Measurements from ENCODE around the gene PAFAH1B2. TPM values are rescaled to one million over a fixed set of nuclear protein-coding genes. Genes with fewer than 3 reads are reported as not detected.

PAFAH1B2 gene
- total RNA-seq, 1 donor from 2014 or later, result 203 TPM

GRCh38 chr11:117117681-117118080 lies 26.4 kb upstream of the PAFAH1B2 start:
- no peaks in the 10 kb centered on the region for H3K4me1 ChIP-seq
- no peaks in the 10 kb centered on the region for H3K4me1 Mint-ChIP-seq

GRCh38 chr11:117121176-117121575 lies 22.9 kb upstream of the PAFAH1B2 start:
- Histone ChIP-seq H3K9me3 (ENCODE audit: low read depth) (no peaks in the 10 kb centered on the region), H3K79me2 (ENCODE audit: low read depth) (no peaks in the 10 kb centered on the region), H4K20me1 (ENCODE audit: low read depth) (no peaks in the 10 kb centered on the region), H3K27ac (no peak overlapping the region), H3K9ac (no peak overlapping the region), H3F3A (ENCODE audit: low read depth) (no peaks in the 10 kb centered on the region), H3K4me1 (no peaks in the 10 kb centered on the region), H3K4me3 (no peak overlapping the region), H3K27me3 (no peaks in the 10 kb centered on the region), H2AFZ (replicated peaks) (no peak overlapping the region), H3K4me2 (no peak overlapping the region), H3K36me3 (no peaks in the 10 kb centered on the region)
- Mint-ChIP-seq H3K4me3 (no peak overlapping the region), H3K27ac (no peak overlapping the region), H3K36me3 (no peaks in the 10 kb centered on the region), H3K27me3 (ENCODE audit: insufficient read depth, low read depth) (peaks cover 4% of the 10 kb centered on the region), H3K9me3 (no peaks in the 10 kb centered on the region), H3K4me1 (no peaks in the 10 kb centered on the region)
- no peak for DNase-seq (ENCODE audit: low spot score)
- no peak for TF ChIP-seq EZH2phosphoT487 (IDR thresholded peaks at IDR 0.05)
- no peak for TF ChIP-seq EZH2 (IDR thresholded peaks at IDR 0.05)
- no peak for TF ChIP-seq CTCF (IDR thresholded peaks at IDR 0.05)

More at GRCh38 chr11:117117681-117118080, 26.4 kb upstream of the PAFAH1B2 start:
- H3K27me3 Mint-ChIP-seq (ENCODE audit: insufficient read depth, low read depth), result peaks cover 2% of the 10 kb centered on the region
- Histone ChIP-seq H3K27me3 (no peaks in the 10 kb centered on the region), H3F3A (ENCODE audit: low read depth) (no peaks in the 10 kb centered on the region), H4K20me1 (ENCODE audit: low read depth) (no peaks in the 10 kb centered on the region), H2AFZ (replicated peaks) (no peak overlapping the region), H3K79me2 (ENCODE audit: low read depth) (no peaks in the 10 kb centered on the region), H3K36me3 (no peaks in the 10 kb centered on the region), H3K4me3 (no peak overlapping the region), H3K9ac (no peak overlapping the region), H3K9me3 (ENCODE audit: low read depth) (no peaks in the 10 kb centered on the region), H3K27ac (no peak overlapping the region), H3K4me2 (no peak overlapping the region)
- H3K4me3 Mint-ChIP-seq, result no peak overlapping the region
- TF ChIP-seq CTCF (IDR thresholded peaks at IDR 0.05), result no peak
- TF ChIP-seq EZH2phosphoT487 (IDR thresholded peaks at IDR 0.05), result no peak
- TF ChIP-seq EZH2 (IDR thresholded peaks at IDR 0.05), result no peak
- no peak for DNase-seq (ENCODE audit: low spot score)
- H3K9me3 Mint-ChIP-seq, result no peaks in the 10 kb centered on the region
- no peaks in the 10 kb centered on the region for H3K36me3 Mint-ChIP-seq
- no peak overlapping the region for H3K27ac Mint-ChIP-seq

- Histone ChIP-seq H3K9me3 (ENCODE audit: low read depth) (no peaks in the 10 kb centered on the region), H2AFZ (replicated peaks) (no peak overlapping the region), H3K4me3 (no peak overlapping the region), H3K36me3 (no peaks in the 10 kb centered on the region), H3K4me2 (no peak overlapping the region), H3K79me2 (ENCODE audit: low read depth) (no peaks in the 10 kb centered on the region), H3K4me1 (no peaks in the 10 kb centered on the region), H3K27ac (no peak overlapping the region), H4K20me1 (ENCODE audit: low read depth) (no peaks in the 10 kb centered on the region), H3K9ac (no peak overlapping the region), H3F3A (ENCODE audit: low read depth) (no peaks in the 10 kb centered on the region), H3K27me3 (no peaks in the 10 kb centered on the region)
- H3K4me1 Mint-ChIP-seq, result peaks cover 1% of the 10 kb centered on the region
- no peak for TF ChIP-seq EZH2 (IDR thresholded peaks at IDR 0.05)
- no peak for TF ChIP-seq EZH2phosphoT487 (IDR thresholded peaks at IDR 0.05)
- TF ChIP-seq CTCF (IDR thresholded peaks at IDR 0.05), result no peak
- DNase-seq (ENCODE audit: low spot score), result no peak
- H3K27me3 Mint-ChIP-seq (ENCODE audit: insufficient read depth, low read depth), result peaks cover 4% of the 10 kb centered on the region
- H3K36me3 Mint-ChIP-seq, result no peaks in the 10 kb centered on the region
- H3K27ac Mint-ChIP-seq, result no peak overlapping the region
- no peak overlapping the region for H3K4me3 Mint-ChIP-seq
- H3K9me3 Mint-ChIP-seq, result no peaks in the 10 kb centered on the region
These were observed 21.5 kb upstream of the PAFAH1B2 start for GRCh38 chr11:117122556-117122955.
